ENCODE results near the gene RIPK1.
"Not testable (repeated sequence)": the region's sequence is repeated elsewhere in the genome, so short reads cannot be mapped to it uniquely, and the experiment has no call there.

Gene RIPK1

DNA sequence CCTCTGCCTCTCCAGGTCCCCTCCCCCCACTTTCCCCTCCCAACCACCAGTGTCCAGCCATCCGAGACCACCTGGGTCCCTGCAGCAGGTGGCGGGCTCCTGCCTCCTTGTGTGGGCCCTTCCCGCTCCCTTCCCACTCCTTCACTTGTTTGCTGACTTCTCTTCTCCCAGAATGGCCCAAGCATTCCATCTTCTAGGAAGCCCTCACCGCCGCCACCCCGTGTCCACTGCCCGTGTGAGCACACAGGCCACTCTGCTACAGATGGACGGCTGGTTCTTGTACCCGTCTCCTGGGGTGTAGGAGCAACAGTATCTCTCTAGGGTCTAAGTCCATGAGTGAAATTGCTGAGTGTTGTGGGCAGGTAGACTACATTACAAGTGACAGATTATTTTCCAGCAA, 65.2 kb downstream of the RIPK1 start:
- Histone ChIP-seq H3K9me3 (ENCODE audit: control insufficient read depth, insufficient read depth, low read length) (no peaks in the 10 kb centered on the region), H3K27ac (ENCODE audit: low read length) (no peak overlapping the region), H3K27me3 (ENCODE audit: control insufficient read depth, insufficient read depth, low read length) (no peaks in the 10 kb centered on the region), H3K4me3 (ENCODE audit: low read length) (no peak overlapping the region), H3K4me1 (ENCODE audit: control insufficient read depth, insufficient read depth, low read length) (0 out of 2 replicates have a peak, but pooled peaks cover 2% of the 10 kb centered on the region), H3K36me3 (ENCODE audit: control insufficient read depth, insufficient read depth, low read length) (peaks cover 37% of the 10 kb centered on the region)
- no peak for DNase-seq (ENCODE audit: low read depth, low spot score)
- no CpG with 5 or more reads among the region's 9 CpGs for WGBS (ENCODE audit: insufficient coverage, insufficient read length)

DNA sequence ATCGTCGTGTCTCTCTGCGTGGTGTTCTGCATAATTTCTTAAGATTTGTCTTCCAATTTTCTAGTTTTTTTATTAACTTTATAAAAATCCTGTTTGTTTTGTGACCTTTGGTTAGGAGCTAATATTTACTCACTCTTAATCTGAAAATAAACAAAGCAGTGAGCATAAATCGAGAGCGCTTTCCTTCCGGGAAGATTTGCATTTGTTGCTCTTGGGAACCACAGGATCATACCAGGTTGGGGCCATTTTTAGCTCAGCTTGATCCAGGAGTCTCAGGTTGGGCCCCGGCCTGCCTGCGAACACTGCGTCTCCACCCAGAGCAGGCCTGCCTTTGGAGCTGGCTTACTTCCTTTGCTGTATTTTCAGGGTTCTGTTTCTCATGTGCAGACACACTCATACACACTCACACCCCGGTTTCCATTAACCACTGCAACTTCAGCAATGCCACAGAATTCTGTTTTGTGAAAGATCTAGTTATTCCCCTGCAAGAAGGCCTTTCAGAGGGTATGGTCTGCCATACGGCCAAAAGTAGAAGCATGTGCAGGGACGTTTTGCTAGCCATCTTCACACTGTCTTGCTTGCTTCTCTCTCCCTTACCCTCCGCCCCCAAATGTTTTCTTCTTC, 67.5 kb downstream of the RIPK1 start:
- H3K36me3 ChIP-seq (ENCODE audit: control insufficient read depth, insufficient read depth, low read length): peaks cover 41% of the 10 kb centered on the region
- H3K4me1 ChIP-seq (ENCODE audit: control insufficient read depth, insufficient read depth, low read length): 0 out of 2 replicates have a peak, but pooled peaks cover 2% of the 10 kb centered on the region
- H3K27me3 ChIP-seq (ENCODE audit: control insufficient read depth, insufficient read depth, low read length): no peaks in the 10 kb centered on the region
- H3K4me3 ChIP-seq (ENCODE audit: low read length): no peak overlapping the region
- no peak overlapping the region for H3K27ac ChIP-seq (ENCODE audit: low read length)
- no peaks in the 10 kb centered on the region for H3K9me3 ChIP-seq (ENCODE audit: control insufficient read depth, insufficient read depth, low read length)
- DNase-seq (ENCODE audit: low read depth, low spot score): no peak
- WGBS (ENCODE audit: insufficient coverage, insufficient read length): no CpG with 5 or more reads among the region's 13 CpGs

DNA sequence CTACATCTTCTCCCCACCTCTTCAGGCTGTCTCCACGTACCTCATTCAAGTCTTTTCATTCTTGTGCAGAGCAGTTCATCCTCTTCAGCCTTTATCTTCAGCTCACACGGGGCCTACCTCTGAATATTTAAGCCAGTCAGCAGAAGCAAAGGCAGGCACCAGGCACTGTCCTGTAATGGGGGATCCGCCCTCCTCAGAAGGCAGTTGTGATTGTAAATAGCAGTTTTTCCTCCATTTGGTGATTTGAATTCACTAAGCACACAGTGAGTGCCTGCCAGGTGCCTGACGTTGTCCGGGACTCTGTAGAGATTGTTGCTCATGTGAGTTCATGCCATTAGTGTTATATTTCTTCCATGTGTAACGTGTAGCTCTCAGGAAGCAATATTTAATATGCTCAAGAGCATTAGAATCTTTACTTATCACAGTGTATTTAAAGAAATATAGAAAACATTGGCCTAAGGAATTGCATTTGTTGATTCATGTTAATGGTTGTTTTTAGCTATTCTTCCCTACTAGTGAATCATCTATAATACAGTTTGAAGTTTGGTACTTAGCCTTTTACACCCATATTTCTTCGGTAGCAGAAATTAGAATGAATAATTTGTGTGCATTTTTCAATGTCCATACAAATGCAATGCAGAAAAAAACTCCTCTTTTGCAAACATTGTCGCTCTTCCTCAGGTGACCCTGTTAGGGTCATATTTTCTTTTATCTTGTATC, 68.2 kb downstream of the RIPK1 start:
- H3K36me3 ChIP-seq (ENCODE audit: control insufficient read depth, insufficient read depth, low read length): peaks cover 36% of the 10 kb centered on the region
- H3K4me3 ChIP-seq (ENCODE audit: low read length): no peak overlapping the region
- H3K27ac ChIP-seq (ENCODE audit: low read length): no peak overlapping the region
- H3K4me1 ChIP-seq (ENCODE audit: control insufficient read depth, insufficient read depth, low read length): 0 out of 2 replicates have a peak, but pooled peaks cover 2% of the 10 kb centered on the region
- H3K27me3 ChIP-seq (ENCODE audit: control insufficient read depth, insufficient read depth, low read length): no peaks in the 10 kb centered on the region
- H3K9me3 ChIP-seq (ENCODE audit: control insufficient read depth, insufficient read depth, low read length): no peaks in the 10 kb centered on the region
- no CpG with 5 or more reads among the region's 8 CpGs for WGBS (ENCODE audit: insufficient coverage, insufficient read length)
- no peak for DNase-seq (ENCODE audit: low read depth, low spot score)

DNA sequence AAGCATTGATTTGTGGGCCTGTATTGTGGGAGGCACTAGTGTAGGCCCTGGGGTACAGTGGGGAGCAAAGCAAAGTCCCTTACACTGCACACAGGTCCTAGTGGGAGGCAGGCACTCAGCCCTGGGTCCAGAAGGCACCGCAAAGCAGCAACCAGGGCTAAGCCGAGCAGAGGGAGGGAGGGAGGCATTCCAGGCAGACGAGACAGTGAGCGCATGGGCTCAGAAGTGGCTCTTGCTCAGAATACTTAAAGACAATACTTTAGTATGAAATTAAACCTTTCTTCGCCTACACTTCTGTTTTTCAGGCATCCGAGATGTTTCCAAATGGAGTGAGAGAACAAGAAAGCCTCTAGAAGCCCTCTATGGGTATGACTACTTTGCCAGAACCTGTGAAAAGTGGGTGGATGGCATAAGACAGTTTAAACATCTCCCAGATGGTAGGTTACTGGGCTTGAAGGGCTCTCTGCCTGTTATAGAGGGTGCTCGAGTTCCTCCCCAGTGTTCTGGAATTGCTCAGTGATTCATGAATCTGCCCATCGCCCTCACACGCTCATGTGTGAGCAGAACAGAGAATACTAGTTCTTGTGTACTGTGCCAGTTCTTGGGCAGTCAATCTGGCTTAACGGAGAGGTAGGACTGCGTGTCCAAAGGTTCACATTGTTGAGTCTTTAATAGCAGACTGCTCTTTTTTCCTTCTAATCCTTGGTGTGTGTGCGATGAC, 68.9 kb downstream of the RIPK1 start:
- H3K4me3 ChIP-seq (ENCODE audit: low read length): no peak overlapping the region
- no peaks in the 10 kb centered on the region for H3K9me3 ChIP-seq (ENCODE audit: control insufficient read depth, insufficient read depth, low read length)
- no CpG with 5 or more reads among the region's 12 CpGs for WGBS (ENCODE audit: insufficient coverage, insufficient read length)
- no peaks in the 10 kb centered on the region for H3K27me3 ChIP-seq (ENCODE audit: control insufficient read depth, insufficient read depth, low read length)
- peaks cover 29% of the 10 kb centered on the region for H3K36me3 ChIP-seq (ENCODE audit: control insufficient read depth, insufficient read depth, low read length)
- DNase-seq (ENCODE audit: low read depth, low spot score): no peak
- H3K27ac ChIP-seq (ENCODE audit: low read length): no peak overlapping the region
- H3K4me1 ChIP-seq (ENCODE audit: control insufficient read depth, insufficient read depth, low read length): 0 out of 2 replicates have a peak, but pooled peaks cover 2% of the 10 kb centered on the region

DNA sequence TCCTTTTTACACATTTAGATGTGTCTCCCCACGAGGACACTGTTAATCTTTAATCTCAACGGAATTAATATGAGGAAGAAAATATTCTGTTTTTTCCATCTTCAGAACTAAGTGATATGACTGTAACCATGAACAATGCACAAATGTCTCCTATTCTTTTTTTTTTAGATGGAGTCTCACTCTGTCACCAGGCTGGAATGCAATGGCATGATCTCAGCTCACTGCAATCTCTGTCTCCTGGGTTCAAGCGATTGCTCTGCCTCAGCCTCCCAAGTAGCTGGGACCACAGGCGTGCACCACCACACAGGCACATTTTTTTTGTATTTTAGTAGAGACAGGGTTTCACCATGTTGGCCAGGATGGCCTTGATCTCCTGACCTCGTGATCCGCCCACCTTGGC, 69.6 kb downstream of the RIPK1 start:
- not testable (repeated sequence) for H3K4me1 ChIP-seq (ENCODE audit: control insufficient read depth, insufficient read depth, low read length); DNase-seq (ENCODE audit: low read depth, low spot score); H3K27me3 ChIP-seq (ENCODE audit: control insufficient read depth, insufficient read depth, low read length); H3K4me3 ChIP-seq (ENCODE audit: low read length); H3K27ac ChIP-seq (ENCODE audit: low read length); H3K9me3 ChIP-seq (ENCODE audit: control insufficient read depth, insufficient read depth, low read length)
- H3K36me3 ChIP-seq (ENCODE audit: control insufficient read depth, insufficient read depth, low read length): peaks cover 29% of the 10 kb centered on the region
- no CpG with 5 or more reads among the region's 6 CpGs for WGBS (ENCODE audit: insufficient coverage, insufficient read length)

DNA sequence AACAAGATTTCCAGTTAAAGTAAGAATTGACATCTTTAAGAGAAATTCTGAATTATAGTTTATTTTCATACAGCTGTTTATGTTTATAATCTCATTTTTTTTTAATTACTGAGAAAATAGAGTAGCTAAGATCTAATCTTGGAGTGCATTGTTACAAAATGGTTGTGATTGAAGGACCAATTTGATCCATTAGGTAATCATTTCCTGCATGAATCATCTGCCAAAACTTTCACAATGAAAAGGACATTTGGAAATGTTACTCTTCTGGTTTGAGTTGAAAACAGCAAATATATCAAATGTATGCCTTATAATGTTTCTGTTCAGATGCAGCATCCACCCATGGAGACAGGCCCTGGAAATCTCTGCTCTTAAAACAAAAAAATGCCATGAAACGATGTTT, 70.0 kb downstream of the RIPK1 start:
- H3K4me1 ChIP-seq (ENCODE audit: control insufficient read depth, insufficient read depth, low read length): no peaks in the 10 kb centered on the region
- WGBS (ENCODE audit: insufficient coverage, insufficient read length): no CpG with 5 or more reads among the region's 1 CpG
- H3K27me3 ChIP-seq (ENCODE audit: control insufficient read depth, insufficient read depth, low read length): no peaks in the 10 kb centered on the region
- H3K9me3 ChIP-seq (ENCODE audit: control insufficient read depth, insufficient read depth, low read length): no peaks in the 10 kb centered on the region
- H3K27ac ChIP-seq (ENCODE audit: low read length): no peak overlapping the region
- peaks cover 25% of the 10 kb centered on the region for H3K36me3 ChIP-seq (ENCODE audit: control insufficient read depth, insufficient read depth, low read length)
- DNase-seq (ENCODE audit: low read depth, low spot score): no peak
- H3K4me3 ChIP-seq (ENCODE audit: low read length): no peak overlapping the region

DNA sequence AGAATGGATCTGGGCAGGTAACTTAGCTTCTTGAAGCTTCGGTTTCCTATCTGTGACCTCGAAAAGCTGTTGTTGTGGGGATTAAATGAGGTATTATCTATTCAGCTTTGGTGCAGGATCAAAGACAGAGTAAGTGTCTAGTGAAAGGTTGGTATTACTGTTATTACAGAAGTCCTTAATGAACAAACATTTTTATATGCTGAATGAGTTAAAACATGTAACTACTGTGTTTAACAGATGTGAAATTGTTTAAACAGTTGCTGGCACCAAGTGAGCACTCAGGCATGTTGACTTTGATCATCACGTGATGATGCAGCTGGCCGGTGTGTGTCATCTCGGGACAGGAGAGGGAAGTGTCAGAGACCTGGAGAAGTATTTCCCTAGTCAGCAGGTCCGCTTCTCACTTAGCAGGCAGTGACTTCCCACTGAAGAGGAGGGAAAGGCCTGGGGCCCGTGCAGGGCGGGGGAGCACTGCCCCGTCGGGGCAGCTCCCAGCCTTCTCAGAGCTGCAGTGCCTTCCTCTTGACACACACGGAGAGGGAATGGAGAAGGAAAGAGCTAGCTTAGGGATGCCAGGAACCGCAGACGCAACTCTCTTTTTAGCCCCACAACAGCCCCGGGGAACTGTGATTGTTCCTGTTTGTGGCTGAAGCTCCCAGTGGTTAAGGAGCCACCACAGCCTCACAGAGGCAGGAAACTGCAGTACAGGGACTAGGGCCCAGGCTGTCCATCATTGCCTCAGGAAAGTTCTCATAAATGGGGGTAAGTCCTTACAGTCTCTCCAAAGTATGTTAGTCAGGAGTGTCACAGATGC, 71.0 kb downstream of the RIPK1 start:
- peaks cover 22% of the 10 kb centered on the region; the same call in 1 of the 2 replicates for H3K36me3 ChIP-seq (ENCODE audit: control insufficient read depth, insufficient read depth, low read length)
- no peak overlapping the region for H3K4me3 ChIP-seq (ENCODE audit: low read length)
- WGBS (ENCODE audit: insufficient coverage, insufficient read length): no CpG with 5 or more reads among the region's 14 CpGs
- DNase-seq (ENCODE audit: low read depth, low spot score): no peak
- no peak overlapping the region for H3K27ac ChIP-seq (ENCODE audit: low read length)
- no peaks in the 10 kb centered on the region for H3K9me3 ChIP-seq (ENCODE audit: control insufficient read depth, insufficient read depth, low read length)
- no peaks in the 10 kb centered on the region for H3K27me3 ChIP-seq (ENCODE audit: control insufficient read depth, insufficient read depth, low read length)
- no peaks in the 10 kb centered on the region for H3K4me1 ChIP-seq (ENCODE audit: control insufficient read depth, insufficient read depth, low read length)

DNA sequence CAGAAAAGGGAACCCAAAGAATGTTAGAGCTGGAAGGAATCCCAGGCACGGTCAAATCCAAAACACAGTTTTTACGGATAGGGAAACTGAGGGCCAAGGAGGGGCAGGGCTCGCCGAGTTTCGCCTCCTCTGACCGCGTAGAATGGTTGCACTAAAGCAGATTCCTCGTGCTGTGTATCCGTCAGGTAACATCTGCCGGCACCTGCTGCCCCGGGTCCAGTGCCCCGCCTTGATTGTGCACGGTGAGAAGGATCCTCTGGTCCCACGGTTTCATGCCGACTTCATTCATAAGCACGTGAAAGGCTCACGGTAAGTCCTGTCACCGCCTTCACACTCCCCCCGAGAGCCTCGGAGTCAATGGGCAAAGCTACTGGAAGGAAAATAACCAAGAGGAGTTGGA, 71.9 kb downstream of the RIPK1 start:
- DNase-seq (ENCODE audit: low read depth, low spot score): no peak
- Histone ChIP-seq H3K36me3 (ENCODE audit: control insufficient read depth, insufficient read depth, low read length) (peaks cover 22% of the 10 kb centered on the region; the same call in 1 of the 2 replicates), H3K9me3 (ENCODE audit: control insufficient read depth, insufficient read depth, low read length) (no peaks in the 10 kb centered on the region), H3K4me1 (ENCODE audit: control insufficient read depth, insufficient read depth, low read length) (no peaks in the 10 kb centered on the region), H3K27ac (ENCODE audit: low read length) (no peak overlapping the region), H3K4me3 (ENCODE audit: low read length) (no peak overlapping the region), H3K27me3 (ENCODE audit: control insufficient read depth, insufficient read depth, low read length) (no peaks in the 10 kb centered on the region)
- WGBS (ENCODE audit: insufficient coverage, insufficient read length): no CpG with 5 or more reads among the region's 20 CpGs

DNA sequence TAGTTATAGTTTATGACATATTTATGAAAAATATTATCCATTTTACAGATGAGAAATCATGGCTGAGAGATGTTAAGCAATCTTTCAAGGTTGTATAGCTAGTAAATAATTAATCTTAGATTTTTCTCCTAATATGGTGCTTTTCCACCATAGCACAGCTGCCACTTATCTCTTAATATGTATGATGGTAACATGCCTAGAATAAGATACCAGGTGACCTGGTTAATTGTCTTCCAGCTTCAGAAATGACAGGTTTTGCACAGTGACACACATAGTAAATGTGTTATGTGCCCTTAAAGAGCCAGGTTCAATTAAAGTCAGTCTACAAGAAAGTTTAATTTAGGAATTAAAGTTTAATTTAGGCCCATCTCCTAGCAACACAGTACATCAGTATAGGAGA, 74.2 kb downstream of the RIPK1 start:
- Histone ChIP-seq H3K4me3 (ENCODE audit: low read length) (no peak overlapping the region), H3K4me1 (ENCODE audit: control insufficient read depth, insufficient read depth, low read length) (no peaks in the 10 kb centered on the region), H3K27ac (ENCODE audit: low read length) (no peak overlapping the region), H3K36me3 (ENCODE audit: control insufficient read depth, insufficient read depth, low read length) (peaks cover 16% of the 10 kb centered on the region; the same call in 1 of the 2 replicates), H3K9me3 (ENCODE audit: control insufficient read depth, insufficient read depth, low read length) (no peaks in the 10 kb centered on the region), H3K27me3 (ENCODE audit: control insufficient read depth, insufficient read depth, low read length) (no peaks in the 10 kb centered on the region)
- DNase-seq (ENCODE audit: low read depth, low spot score): no peak

DNA sequence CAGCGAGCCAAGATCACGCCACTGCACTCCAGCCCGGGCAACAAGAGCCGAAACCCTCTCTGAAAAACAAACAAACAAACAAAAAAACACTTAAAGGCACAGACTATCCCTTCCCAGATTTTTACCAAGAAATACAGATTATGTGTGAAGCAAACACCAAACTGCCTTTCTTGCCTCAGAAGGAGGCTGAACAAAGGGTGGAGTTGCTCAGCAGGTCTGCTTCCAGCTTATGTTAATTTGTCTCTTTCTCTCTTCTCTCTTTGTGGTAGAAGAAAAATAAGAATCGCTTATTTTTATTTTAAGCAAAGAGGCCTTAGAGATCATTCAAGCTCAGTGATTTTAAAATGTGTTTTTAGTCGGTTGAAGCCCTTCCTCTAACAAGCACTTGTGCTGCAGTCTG, 74.9 kb downstream of the RIPK1 start:
- Histone ChIP-seq H3K9me3 (ENCODE audit: control insufficient read depth, insufficient read depth, low read length) (no peaks in the 10 kb centered on the region), H3K27me3 (ENCODE audit: control insufficient read depth, insufficient read depth, low read length) (no peaks in the 10 kb centered on the region), H3K27ac (ENCODE audit: low read length) (no peak overlapping the region), H3K36me3 (ENCODE audit: control insufficient read depth, insufficient read depth, low read length) (peaks cover 16% of the 10 kb centered on the region; the same call in 1 of the 2 replicates), H3K4me3 (ENCODE audit: low read length) (no peak overlapping the region), H3K4me1 (ENCODE audit: control insufficient read depth, insufficient read depth, low read length) (no peaks in the 10 kb centered on the region)
- no CpG with 5 or more reads among the region's 6 CpGs for WGBS (ENCODE audit: insufficient coverage, insufficient read length)
- no peak for DNase-seq (ENCODE audit: low read depth, low spot score)
